PC-3 (cell line): ENCODE data around the gene MAP3K21. TPM values are rescaled to one million over a fixed set of nuclear protein-coding genes. Genes with fewer than 3 reads are reported as not detected.

ENCODE experiments used
- ATAC-seq: fragments of 200-7000 bp; cut with Tn5 transposase; 2 replicates; pipeline ENCODE4 v1.9.1; 2020; ENCODE audit warnings: mild to moderate bottlenecking, moderate library complexity
- BruUV-seq: library from RNA; stranded (reverse); fragments of 400-500 nt; replicated peaks from 2 replicates; lab custom pipeline; 2021; lab: Mats Ljungman, UMichigan
- CTCF ChIA-PET: fragments of 300-600 bp; sonication (Branson Sonifier 250); formaldehyde crosslinking; loops from one replicate; lab custom pipeline; 2022; ENCODE audit warnings: antibody characterized with exemption; lab: Charles Lee
- POLR2A ChIA-PET: fragments of 300-600 bp; sonication (Branson Sonifier 250); formaldehyde crosslinking; loops from one replicate; lab custom pipeline; 2022; ENCODE audit warnings: antibody characterized with exemption; ENCODE audit not compliant: unreplicated experiment; lab: Charles Lee
- DNase-seq: peaks from one replicate; pipeline ENCODE4 v3.0.0-alpha.2; 2015
- H2AFZ ChIP-seq: fragments of 300-600 bp; sonication (generic); 2 replicates; pipeline ENCODE4 v1.6.0; 2016; ENCODE audit warnings: antibody characterized with exemption, low read length
- H3F3A ChIP-seq: fragments of 300-600 bp; sonication (generic); one replicate; pipeline ENCODE4 v1.6.0; 2017; ENCODE audit warnings: antibody characterized with exemption, low read length, control low read depth, mild to moderate bottlenecking; ENCODE audit not compliant: unreplicated experiment
- H3K27ac ChIP-seq: fragments of 300-600 bp; sonication (generic); 2 replicates; pipeline ENCODE4 v1.5.1; 2016; ENCODE audit warnings: mild to moderate bottlenecking, low read length
- H3K27me3 ChIP-seq: fragments of 300-600 bp; sonication (generic); 2 replicates; pipeline ENCODE4 v1.6.1; 2016; ENCODE audit warnings: low read length, mixed read lengths
- H3K36me3 ChIP-seq: fragments of 300-600 bp; sonication (generic); 2 replicates; pipeline ENCODE4 v1.6.1; 2016; ENCODE audit warnings: low read depth, mixed run types, low read length, mixed read lengths
- H3K4me1 ChIP-seq: fragments of 300-600 bp; sonication (generic); 2 replicates; pipeline ENCODE4 v1.5.1; 2016; ENCODE audit warnings: low read length; ENCODE audit not compliant: insufficient read depth
- H3K4me2 ChIP-seq: fragments of 300-600 bp; sonication (generic); 2 replicates; pipeline ENCODE4 v1.6.0; 2016; ENCODE audit warnings: low read length
- H3K4me3 ChIP-seq: fragments of 300-600 bp; sonication (generic); 2 replicates; pipeline ENCODE4 v1.5.1; 2016; ENCODE audit warnings: mild to moderate bottlenecking, low read length, mixed read lengths
- H3K79me2 ChIP-seq: fragments of 300-600 bp; sonication (generic); 2 replicates; pipeline ENCODE4 v1.6.1; 2017; ENCODE audit warnings: low read length, mixed read lengths
- H3K9ac ChIP-seq: fragments of 300-600 bp; sonication (generic); 2 replicates; pipeline ENCODE4 v1.6.0; 2016; ENCODE audit warnings: mild to moderate bottlenecking, low read length
- H3K9me2 ChIP-seq: fragments of 300-600 bp; sonication (generic); replicated peaks from 2 replicates; pipeline ENCODE4 v1.6.1; 2016; ENCODE audit warnings: mixed run types, low read length, mixed read lengths
- H3K9me3 ChIP-seq: fragments of 300-600 bp; sonication (generic); 2 replicates; pipeline ENCODE4 v1.6.1; 2016; ENCODE audit warnings: low read length, mixed read lengths
- H4K20me1 ChIP-seq: fragments of 300-600 bp; sonication (generic); 2 replicates; pipeline ENCODE4 v1.6.1; 2016; ENCODE audit warnings: low read length, mixed read lengths
- EZH2 ChIP-seq: fragments of 300-600 bp; sonication (generic); IDR thresholded peaks from one replicate; pipeline ENCODE4 v1.6.1; 2017; ENCODE audit warnings: antibody characterized with exemption, mild to moderate bottlenecking, low read length; ENCODE audit not compliant: unreplicated experiment
- EZH2phosphoT487 ChIP-seq: fragments of 300-600 bp; sonication (generic); IDR thresholded peaks from 2 replicates; pipeline ENCODE4 v1.6.1; 2018; ENCODE audit warnings: mild to moderate bottlenecking, antibody characterized with exemption, low read length, borderline replicate concordance
- intact Hi-C: fragments of 100-400 bp; cut with micrococcal nuclease; formaldehyde crosslinking; loops from 2 replicates; pipeline ENCODE4 v1.9.0; 2023
- total RNA-seq: library from RNA; depleted of rRNA; stranded (reverse); fragments of >200 nt; gene quantifications from 2 replicates; pipeline ENCODE4 v1.2.3, GENCODE V29; 2014
- TF ChIP-seq, protein P1 (sequence below): fragments of 300-600 bp; sonication (generic); conservative IDR thresholded peaks from 2 replicates; pipeline ENCODE4 v1.5.1; 2017; ENCODE audit warnings: antibody characterized with exemption, low read depth, mild to moderate bottlenecking, low read length

Gene MAP3K21
- total RNA-seq, 1 experiment from 2014 or later = 13.7 TPM

DNA sequence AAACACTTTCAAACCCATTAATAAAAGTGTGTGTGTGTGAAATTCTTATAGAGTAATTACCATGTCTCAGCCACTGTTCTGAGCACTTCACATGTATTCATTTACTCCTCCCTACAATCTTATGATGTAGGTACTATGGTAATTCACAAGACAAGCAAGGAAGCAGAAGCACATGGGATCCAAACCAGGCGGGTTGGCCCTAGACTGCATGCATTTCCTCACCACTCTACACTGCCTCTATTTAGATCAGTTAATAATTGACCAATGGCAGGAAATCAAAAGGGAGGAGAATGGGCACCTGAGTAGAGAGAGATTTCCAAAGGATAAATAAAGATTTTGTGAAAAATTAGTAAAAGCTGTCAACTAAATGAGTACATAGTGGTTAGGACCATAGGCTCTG, 15.7 kb downstream of the MAP3K21 start:
- no peak overlapping the region for H3K4me3 ChIP-seq
- H3F3A ChIP-seq = no peaks in the 10 kb centered on the region
- H4K20me1 ChIP-seq = no peaks in the 10 kb centered on the region
- H3K9ac ChIP-seq = no peak overlapping the region
- CTCF ChIA-PET = no interaction called here
- no peaks in the 10 kb centered on the region for H3K27me3 ChIP-seq
- H3K4me2 ChIP-seq = no peak overlapping the region
- no peaks in the 10 kb centered on the region for H3K9me2 ChIP-seq
- no peak overlapping the region for H3K27ac ChIP-seq
- intact Hi-C loops = no loop called here
- no peak overlapping the region for H2AFZ ChIP-seq
- TF ChIP-seq, protein P1, sequence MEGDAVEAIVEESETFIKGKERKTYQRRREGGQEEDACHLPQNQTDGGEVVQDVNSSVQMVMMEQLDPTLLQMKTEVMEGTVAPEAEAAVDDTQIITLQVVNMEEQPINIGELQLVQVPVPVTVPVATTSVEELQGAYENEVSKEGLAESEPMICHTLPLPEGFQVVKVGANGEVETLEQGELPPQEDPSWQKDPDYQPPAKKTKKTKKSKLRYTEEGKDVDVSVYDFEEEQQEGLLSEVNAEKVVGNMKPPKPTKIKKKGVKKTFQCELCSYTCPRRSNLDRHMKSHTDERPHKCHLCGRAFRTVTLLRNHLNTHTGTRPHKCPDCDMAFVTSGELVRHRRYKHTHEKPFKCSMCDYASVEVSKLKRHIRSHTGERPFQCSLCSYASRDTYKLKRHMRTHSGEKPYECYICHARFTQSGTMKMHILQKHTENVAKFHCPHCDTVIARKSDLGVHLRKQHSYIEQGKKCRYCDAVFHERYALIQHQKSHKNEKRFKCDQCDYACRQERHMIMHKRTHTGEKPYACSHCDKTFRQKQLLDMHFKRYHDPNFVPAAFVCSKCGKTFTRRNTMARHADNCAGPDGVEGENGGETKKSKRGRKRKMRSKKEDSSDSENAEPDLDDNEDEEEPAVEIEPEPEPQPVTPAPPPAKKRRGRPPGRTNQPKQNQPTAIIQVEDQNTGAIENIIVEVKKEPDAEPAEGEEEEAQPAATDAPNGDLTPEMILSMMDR = no peak
- TF ChIP-seq EZH2phosphoT487 (no peak), EZH2 (no peak)
- no peaks in the 10 kb centered on the region for H3K4me1 ChIP-seq
- peaks cover 48% of the 10 kb centered on the region for H3K79me2 ChIP-seq
- no peak for DNase-seq
- 0 out of 2 replicates have a peak, but pooled peaks cover 3% of the 10 kb centered on the region for H3K9me3 ChIP-seq
- no TSS peak for BruUV-seq
- H3K36me3 ChIP-seq = no peaks in the 10 kb centered on the region; the same call in 1 of the 2 replicates
- ATAC-seq = no peak
- POLR2A ChIA-PET = no interaction called here

GRCh38 chr1:233347338-233347737, 19.8 kb downstream of the MAP3K21 start:
- TF ChIP-seq EZH2phosphoT487 (no peak), EZH2 (no peak)
- TF ChIP-seq, protein P1 = no peak
- no peak overlapping the region for H3K9ac ChIP-seq
- no peak for DNase-seq
- no peak overlapping the region for H3K4me3 ChIP-seq
- no peaks in the 10 kb centered on the region; the same call in 1 of the 2 replicates for H3K36me3 ChIP-seq
- H4K20me1 ChIP-seq = no peaks in the 10 kb centered on the region
- H3K79me2 ChIP-seq = peaks cover 15% of the 10 kb centered on the region
- H3K4me1 ChIP-seq = no peaks in the 10 kb centered on the region
- H3K9me3 ChIP-seq = 0 out of 2 replicates have a peak, but pooled peaks cover 3% of the 10 kb centered on the region
- H3K27me3 ChIP-seq = no peaks in the 10 kb centered on the region
- no peaks in the 10 kb centered on the region for H3K9me2 ChIP-seq
- no peak overlapping the region for H3K4me2 ChIP-seq
- H2AFZ ChIP-seq = no peak overlapping the region
- no peak overlapping the region for H3K27ac ChIP-seq
- ChIA-PET POLR2A (no interaction called here), CTCF (no interaction called here)
- intact Hi-C loops = no loop called here
- no TSS peak for BruUV-seq
- no peaks in the 10 kb centered on the region for H3F3A ChIP-seq
- ATAC-seq = no peak

DNA sequence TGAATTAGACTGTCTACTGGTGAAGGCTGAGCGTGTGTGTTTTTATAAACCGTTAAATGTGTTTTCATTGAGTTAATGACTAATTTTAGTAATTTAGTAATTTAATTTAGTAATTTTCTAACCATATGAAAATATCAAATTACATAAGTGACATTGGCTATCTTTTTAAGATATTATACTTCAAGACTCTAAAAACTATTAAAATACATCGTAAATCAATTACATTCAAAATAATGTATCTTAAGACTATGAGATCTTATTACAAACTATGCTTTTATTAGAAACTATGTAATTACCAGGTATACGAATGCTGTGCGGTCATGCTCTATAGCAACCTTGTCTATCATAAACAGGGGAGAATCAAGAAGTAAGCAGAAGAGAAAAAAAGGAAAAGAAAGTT, 21.6 kb downstream of the MAP3K21 start:
- no peak overlapping the region for H3K27ac ChIP-seq
- ATAC-seq = no peak
- no peaks in the 10 kb centered on the region for H3F3A ChIP-seq
- BruUV-seq = no TSS peak
- no peaks in the 10 kb centered on the region for H3K79me2 ChIP-seq
- ChIA-PET POLR2A (no interaction called here), CTCF (no interaction called here)
- H3K4me2 ChIP-seq = no peak overlapping the region
- H4K20me1 ChIP-seq = no peaks in the 10 kb centered on the region
- H3K27me3 ChIP-seq = no peaks in the 10 kb centered on the region
- intact Hi-C loops = no loop called here
- H3K9ac ChIP-seq = no peak overlapping the region
- peaks cover under 1% of the 10 kb centered on the region; the same call in 1 of the 2 replicates for H3K36me3 ChIP-seq
- no peaks in the 10 kb centered on the region for H3K4me1 ChIP-seq
- no peaks in the 10 kb centered on the region for H3K9me3 ChIP-seq
- TF ChIP-seq, protein P1 = no peak
- TF ChIP-seq EZH2 (no peak), EZH2phosphoT487 (no peak)
- no peak for DNase-seq
- no peaks in the 10 kb centered on the region for H3K9me2 ChIP-seq
- H2AFZ ChIP-seq = no peak overlapping the region
- no peak overlapping the region for H3K4me3 ChIP-seq
